ENCODE measurements around the gene ARFIP1. TPM values are rescaled to one million over a fixed set of nuclear protein-coding genes. Genes with fewer than 3 reads are reported as not detected.
A peak's percentile ranks its signal among the peaks of the same experiment; 100 is the strongest.

ARFIP1 gene
- total RNA-seq, 5 donors from 2014 or later (not counting 1 experiment from before 2014, with no cell fraction given): 8.2 to 16.3 (median 12.1) TPM

GRCh38 chr4:152937336-152938236, 157.8 kb downstream of the ARFIP1 start:
- H3K27ac ChIP-seq (ENCODE audit: low read length): no peak overlapping the region

GRCh38 chr4:152938237-152938947, 158.6 kb downstream of the ARFIP1 start:
- Histone ChIP-seq H3K27ac (ENCODE audit: low read length) (no peak overlapping the region), H3K27me3 (replicated peaks in 1 of 2; ENCODE audit: control insufficient read depth in 2 of 2, extremely low read depth in 1 of 2, insufficient read depth in 2 of 2, low read length in 1 of 2) (peaks cover 12 to 45% of the 10 kb centered on the region in 2 experiments), H3K4me3 (ENCODE audit: control insufficient read depth in 1 of 2, extremely low read depth in 1 of 2, low read length in 1 of 2) (peak overlapping the region; percentile 2 to 84), H3K9me3 (no peaks in the 10 kb centered on the region), H3K36me3 (ENCODE audit: control insufficient read depth in 2 of 2, extremely low read depth in 1 of 2, insufficient read depth in 1 of 2, low read length in 1 of 2) (no peaks in the 10 kb centered on the region), H3K4me1 (ENCODE audit: control insufficient read depth in 1 of 2, extremely low read depth in 1 of 2, insufficient read depth in 2 of 2, low read length in 2 of 2) (peaks cover 7 to 28% of the 10 kb centered on the region in 2 experiments)
- WGBS (ENCODE audit: insufficient coverage): 22% methylated on average over 9 of the region's 17 CpGs
- Mint-ChIP-seq H3K4me3 (peak overlapping the region; percentile 76 to 82 (median 81)), H3K9me3 (no peaks in the 10 kb centered on the region), H3K36me3 (no peaks in the 10 kb centered on the region), H3K4me1 (peaks cover 22 to 27% (median 25%) of the 10 kb centered on the region in 3 donors), H3K27me3 (peaks cover 45 to 60% of the 10 kb centered on the region in 2 donors), H3K27ac (peak overlapping the region in 1 of 2 donors; percentile 40)
- ChIA-PET CTCF (interaction anchor here in 1 of 2 donors (0.7 kb wide), 1 partner anchor 108 kb away, joined by 3 read pairs; no protein-coding TSS in a partner anchor), POLR2A (no interaction called here)
- ATAC-seq (replicated peaks in 1 of 4) (no peak), DNase-seq (no peak)

More at GRCh38 chr4:152937336-152938236, 157.8 kb downstream of the ARFIP1 start:
- ATAC-seq (replicated peaks in 1 of 4) (peak; percentile 32 to 64 (median 57)), DNase-seq (peak in 6 of 35 experiments; percentile 2 to 19 (median 4))
- WGBS (ENCODE audit: insufficient coverage): under 1% methylated on average over 77 of the region's 91 CpGs
- peaks cover 12 to 48% of the 10 kb centered on the region in 2 experiments for H3K27me3 ChIP-seq (replicated peaks in 1 of 2; ENCODE audit: control insufficient read depth in 2 of 2, extremely low read depth in 1 of 2, insufficient read depth in 2 of 2, low read length in 1 of 2)
- peaks cover 7 to 28% of the 10 kb centered on the region in 2 experiments for H3K4me1 ChIP-seq (ENCODE audit: control insufficient read depth in 1 of 2, extremely low read depth in 1 of 2, insufficient read depth in 2 of 2, low read length in 2 of 2)
- no peaks in the 10 kb centered on the region for H3K9me3 Mint-ChIP-seq
- POLR2A ChIA-PET: no interaction called here
- peak overlapping the region; percentile 76 to 82 (median 81) for H3K4me3 Mint-ChIP-seq
- CTCF ChIA-PET: interaction anchor here in 1 of 2 donors (0.7 kb wide), 1 partner anchor 109 kb away, joined by 3 read pairs; no protein-coding TSS in a partner anchor
- H3K27me3 Mint-ChIP-seq: peaks cover 53 to 68% of the 10 kb centered on the region in 2 donors
- H3K36me3 Mint-ChIP-seq: no peaks in the 10 kb centered on the region
- H3K4me3 ChIP-seq (ENCODE audit: control insufficient read depth in 1 of 2, extremely low read depth in 1 of 2, low read length in 1 of 2): peak overlapping the region; percentile 45 to 84
- H3K9me3 ChIP-seq: no peaks in the 10 kb centered on the region
- no peaks in the 10 kb centered on the region for H3K36me3 ChIP-seq (ENCODE audit: control insufficient read depth in 2 of 2, extremely low read depth in 1 of 2, insufficient read depth in 1 of 2, low read length in 1 of 2)
- no peak overlapping the region for H3K27ac Mint-ChIP-seq
- H3K4me1 Mint-ChIP-seq: peaks cover 22 to 27% (median 25%) of the 10 kb centered on the region in 3 donors

GRCh38 chr4:152939621-152940020, 159.9 kb downstream of the ARFIP1 start:
- no peak for ATAC-seq (replicated peaks in 1 of 4)
- H3K36me3 ChIP-seq (ENCODE audit: control insufficient read depth in 2 of 2, extremely low read depth in 1 of 2, insufficient read depth in 1 of 2, low read length in 1 of 2): no peaks in the 10 kb centered on the region
- no peak overlapping the region for H3K4me3 ChIP-seq (ENCODE audit: control insufficient read depth in 1 of 2, extremely low read depth in 1 of 2, low read length in 1 of 2)
- WGBS (ENCODE audit: insufficient coverage): 94% methylated on average over 2 of the region's 2 CpGs
- H3K27me3 ChIP-seq (replicated peaks in 1 of 2; ENCODE audit: control insufficient read depth in 2 of 2, extremely low read depth in 1 of 2, insufficient read depth in 2 of 2, low read length in 1 of 2): peaks cover 10 to 45% of the 10 kb centered on the region in 2 experiments
- no peaks in the 10 kb centered on the region for H3K36me3 Mint-ChIP-seq
- ChIA-PET POLR2A (no interaction called here), CTCF (no interaction called here)
- H3K9me3 ChIP-seq: no peaks in the 10 kb centered on the region
- peak overlapping the region in 1 of 3 donors; percentile 81 for H3K4me3 Mint-ChIP-seq
- H3K4me1 ChIP-seq (ENCODE audit: control insufficient read depth in 1 of 2, extremely low read depth in 1 of 2, insufficient read depth in 2 of 2, low read length in 2 of 2): peaks cover 7 to 28% of the 10 kb centered on the region in 2 experiments
- DNase-seq: no peak
- H3K27me3 Mint-ChIP-seq: peaks cover 33 to 48% of the 10 kb centered on the region in 2 donors
- no peak overlapping the region for H3K27ac Mint-ChIP-seq
- H3K9me3 Mint-ChIP-seq: no peaks in the 10 kb centered on the region
- peaks cover 20 to 25% (median 21%) of the 10 kb centered on the region in 3 donors for H3K4me1 Mint-ChIP-seq
- H3K27ac ChIP-seq (ENCODE audit: low read length): no peak overlapping the region

- H3K4me3 Mint-ChIP-seq: no peak overlapping the region
- POLR2A ChIA-PET: no interaction called here
Measured at GRCh38 chr4:152940461-152940860, 160.7 kb downstream of the ARFIP1 start.

GRCh38 chr4:152941411-152941810, 161.7 kb downstream of the ARFIP1 start:
- Histone ChIP-seq H3K36me3 (ENCODE audit: control insufficient read depth in 2 of 2, extremely low read depth in 1 of 2, insufficient read depth in 1 of 2, low read length in 1 of 2) (no peaks in the 10 kb centered on the region), H3K27ac (ENCODE audit: low read length) (no peak overlapping the region), H3K4me3 (ENCODE audit: control insufficient read depth in 1 of 2, extremely low read depth in 1 of 2, low read length in 1 of 2) (no peak overlapping the region), H3K4me1 (ENCODE audit: control insufficient read depth in 1 of 2, extremely low read depth in 1 of 2, insufficient read depth in 2 of 2, low read length in 2 of 2) (peaks cover 3 to 16% of the 10 kb centered on the region in 2 experiments), H3K9me3 (no peaks in the 10 kb centered on the region), H3K27me3 (replicated peaks in 1 of 2; ENCODE audit: control insufficient read depth in 2 of 2, extremely low read depth in 1 of 2, insufficient read depth in 2 of 2, low read length in 1 of 2) (peaks cover 6 to 32% of the 10 kb centered on the region in 2 experiments)
- DNase-seq (no peak), ATAC-seq (replicated peaks in 1 of 4) (no peak)
- POLR2A ChIA-PET: interaction anchor here in 1 of 2 donors (0.6 kb wide), 1 partner anchor 354 kb away, joined by 3 read pairs; no protein-coding TSS in a partner anchor
- Mint-ChIP-seq H3K27me3 (peaks cover 26 to 38% of the 10 kb centered on the region in 2 donors), H3K4me1 (peaks cover 9 to 14% (median 9%) of the 10 kb centered on the region in 3 donors), H3K4me3 (no peak overlapping the region), H3K27ac (no peak overlapping the region), H3K9me3 (no peaks in the 10 kb centered on the region), H3K36me3 (peaks cover 2% of the 10 kb centered on the region)
- no CpG with 5 or more reads among the region's 1 CpG for WGBS (ENCODE audit: insufficient coverage)
- CTCF ChIA-PET: interaction anchor here (0.9 to 1.0 kb wide), 2 partner anchors 143 to 160 kb away, joined by 3 read pairs; no protein-coding TSS in a partner anchor

More at GRCh38 chr4:152940461-152940860, 160.7 kb downstream of the ARFIP1 start:
- Histone ChIP-seq H3K36me3 (ENCODE audit: control insufficient read depth in 2 of 2, extremely low read depth in 1 of 2, insufficient read depth in 1 of 2, low read length in 1 of 2) (no peaks in the 10 kb centered on the region), H3K4me3 (ENCODE audit: control insufficient read depth in 1 of 2, extremely low read depth in 1 of 2, low read length in 1 of 2) (no peak overlapping the region), H3K27ac (ENCODE audit: low read length) (no peak overlapping the region), H3K27me3 (replicated peaks in 1 of 2; ENCODE audit: control insufficient read depth in 2 of 2, extremely low read depth in 1 of 2, insufficient read depth in 2 of 2, low read length in 1 of 2) (peaks cover 6 to 39% of the 10 kb centered on the region in 2 experiments), H3K9me3 (no peaks in the 10 kb centered on the region), H3K4me1 (ENCODE audit: control insufficient read depth in 1 of 2, extremely low read depth in 1 of 2, insufficient read depth in 2 of 2, low read length in 2 of 2) (peaks cover 5 to 23% of the 10 kb centered on the region in 2 experiments)
- no peaks in the 10 kb centered on the region for H3K9me3 Mint-ChIP-seq
- peaks cover 12 to 16% (median 13%) of the 10 kb centered on the region in 3 donors for H3K4me1 Mint-ChIP-seq
- no CpG with 5 or more reads among the region's 2 CpGs for WGBS (ENCODE audit: insufficient coverage)
- peak overlapping the region in 1 of 2 donors; percentile 8 for H3K27ac Mint-ChIP-seq
- peaks cover 25 to 42% of the 10 kb centered on the region in 2 donors for H3K27me3 Mint-ChIP-seq
- no peak for DNase-seq
- CTCF ChIA-PET: interaction anchor here in 1 of 2 donors (0.9 kb wide), 1 partner anchor 143 kb away, joined by 3 read pairs; no protein-coding TSS in a partner anchor
- ATAC-seq (replicated peaks in 1 of 4): no peak
- H3K36me3 Mint-ChIP-seq: no peaks in the 10 kb centered on the region

- POLR2A ChIA-PET: no interaction called here
- Mint-ChIP-seq H3K4me3 (no peak overlapping the region), H3K27ac (no peak overlapping the region), H3K36me3 (peaks cover 2% of the 10 kb centered on the region), H3K27me3 (peaks cover 31 to 44% of the 10 kb centered on the region in 2 donors), H3K9me3 (no peaks in the 10 kb centered on the region), H3K4me1 (peaks cover 9 to 14% (median 9%) of the 10 kb centered on the region in 3 donors)
- Histone ChIP-seq H3K9me3 (no peaks in the 10 kb centered on the region), H3K4me3 (ENCODE audit: control insufficient read depth in 1 of 2, extremely low read depth in 1 of 2, low read length in 1 of 2) (no peak overlapping the region), H3K27me3 (replicated peaks in 1 of 2; ENCODE audit: control insufficient read depth in 2 of 2, extremely low read depth in 1 of 2, insufficient read depth in 2 of 2, low read length in 1 of 2) (peaks cover 6 to 25% of the 10 kb centered on the region in 2 experiments), H3K4me1 (ENCODE audit: control insufficient read depth in 1 of 2, extremely low read depth in 1 of 2, insufficient read depth in 2 of 2, low read length in 2 of 2) (peaks cover 3 to 7% of the 10 kb centered on the region in 2 experiments), H3K27ac (ENCODE audit: low read length) (no peak overlapping the region), H3K36me3 (ENCODE audit: control insufficient read depth in 2 of 2, extremely low read depth in 1 of 2, insufficient read depth in 1 of 2, low read length in 1 of 2) (no peaks in the 10 kb centered on the region)
- 86% methylated on average over 2 of the region's 2 CpGs for WGBS (ENCODE audit: insufficient coverage)
- ATAC-seq (replicated peaks in 1 of 4): no peak
- no peak for DNase-seq
- CTCF ChIA-PET: interaction anchor here in 1 of 2 donors (1.0 kb wide), 1 partner anchor 159 kb away, joined by 3 read pairs; no protein-coding TSS in a partner anchor
Measured at GRCh38 chr4:152942346-152942745, 162.6 kb downstream of the ARFIP1 start.
